Measurements from ENCODE around the gene FXYD2. TPM values are rescaled to one million over a fixed set of nuclear protein-coding genes. Genes with fewer than 3 reads are reported as not detected.

FXYD2 gene
- total RNA-seq, 1 donor from 2014 or later, result 1.3 TPM

GRCh38 chr11:117803896-117804295 lies 20.6 kb downstream of the FXYD2 start:
- no peak overlapping the region for H3K4me3 ChIP-seq
- no peak for DNase-seq
- H3K36me3 ChIP-seq, result no peaks in the 10 kb centered on the region
- TF ChIP-seq, protein P1, sequence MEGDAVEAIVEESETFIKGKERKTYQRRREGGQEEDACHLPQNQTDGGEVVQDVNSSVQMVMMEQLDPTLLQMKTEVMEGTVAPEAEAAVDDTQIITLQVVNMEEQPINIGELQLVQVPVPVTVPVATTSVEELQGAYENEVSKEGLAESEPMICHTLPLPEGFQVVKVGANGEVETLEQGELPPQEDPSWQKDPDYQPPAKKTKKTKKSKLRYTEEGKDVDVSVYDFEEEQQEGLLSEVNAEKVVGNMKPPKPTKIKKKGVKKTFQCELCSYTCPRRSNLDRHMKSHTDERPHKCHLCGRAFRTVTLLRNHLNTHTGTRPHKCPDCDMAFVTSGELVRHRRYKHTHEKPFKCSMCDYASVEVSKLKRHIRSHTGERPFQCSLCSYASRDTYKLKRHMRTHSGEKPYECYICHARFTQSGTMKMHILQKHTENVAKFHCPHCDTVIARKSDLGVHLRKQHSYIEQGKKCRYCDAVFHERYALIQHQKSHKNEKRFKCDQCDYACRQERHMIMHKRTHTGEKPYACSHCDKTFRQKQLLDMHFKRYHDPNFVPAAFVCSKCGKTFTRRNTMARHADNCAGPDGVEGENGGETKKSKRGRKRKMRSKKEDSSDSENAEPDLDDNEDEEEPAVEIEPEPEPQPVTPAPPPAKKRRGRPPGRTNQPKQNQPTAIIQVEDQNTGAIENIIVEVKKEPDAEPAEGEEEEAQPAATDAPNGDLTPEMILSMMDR (IDR thresholded peaks at IDR 0.05; ENCODE audit: borderline replicate concordance), result no peak
- H3K27me3 ChIP-seq (ENCODE audit: low read depth), result peaks cover 15% of the 10 kb centered on the region
- no peaks in the 10 kb centered on the region for H3K9me3 ChIP-seq (replicated peaks)
- peaks cover 11% of the 10 kb centered on the region for H3K4me1 ChIP-seq
- no peak overlapping the region for H3K27ac ChIP-seq (replicated peaks)
- intact Hi-C loops (cut with micrococcal nuclease), result loop anchor here (10.0 kb wide), 1 partner anchor 251 kb away; no protein-coding TSS in a partner anchor

DNA sequence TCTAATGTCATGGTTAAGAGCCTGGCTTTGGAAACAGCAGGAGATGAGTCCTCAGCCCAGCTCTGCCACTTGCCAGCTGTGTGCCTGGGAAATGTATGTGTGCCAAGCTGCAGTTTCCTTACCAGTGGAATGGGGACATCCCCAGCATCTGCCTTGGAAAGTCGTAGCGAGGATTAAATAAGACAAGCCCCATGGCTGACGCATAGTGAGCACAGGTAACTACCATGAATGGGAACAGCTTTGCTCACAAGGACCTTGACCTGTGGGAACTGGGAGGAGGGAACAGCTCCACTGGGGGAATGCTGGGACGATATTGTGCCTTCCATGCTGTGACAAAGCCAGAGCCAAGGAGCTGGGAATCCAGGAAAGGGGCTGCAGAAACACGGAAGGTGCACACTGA lies 24.9 kb downstream of the FXYD2 start:
- H3K27ac ChIP-seq (replicated peaks), result no peak overlapping the region
- intact Hi-C loops (cut with micrococcal nuclease), result loop anchor here (10.0 kb wide), 1 partner anchor 255 kb away; no protein-coding TSS in a partner anchor
- peaks cover 21% of the 10 kb centered on the region for H3K4me1 ChIP-seq
- H3K27me3 ChIP-seq (ENCODE audit: low read depth), result peaks cover 35% of the 10 kb centered on the region
- DNase-seq, result no peak
- no peaks in the 10 kb centered on the region for H3K36me3 ChIP-seq
- TF ChIP-seq, protein P1 (IDR thresholded peaks at IDR 0.05; ENCODE audit: borderline replicate concordance), result no peak
- no peak overlapping the region for H3K4me3 ChIP-seq
- H3K9me3 ChIP-seq (replicated peaks), result no peaks in the 10 kb centered on the region

DNA sequence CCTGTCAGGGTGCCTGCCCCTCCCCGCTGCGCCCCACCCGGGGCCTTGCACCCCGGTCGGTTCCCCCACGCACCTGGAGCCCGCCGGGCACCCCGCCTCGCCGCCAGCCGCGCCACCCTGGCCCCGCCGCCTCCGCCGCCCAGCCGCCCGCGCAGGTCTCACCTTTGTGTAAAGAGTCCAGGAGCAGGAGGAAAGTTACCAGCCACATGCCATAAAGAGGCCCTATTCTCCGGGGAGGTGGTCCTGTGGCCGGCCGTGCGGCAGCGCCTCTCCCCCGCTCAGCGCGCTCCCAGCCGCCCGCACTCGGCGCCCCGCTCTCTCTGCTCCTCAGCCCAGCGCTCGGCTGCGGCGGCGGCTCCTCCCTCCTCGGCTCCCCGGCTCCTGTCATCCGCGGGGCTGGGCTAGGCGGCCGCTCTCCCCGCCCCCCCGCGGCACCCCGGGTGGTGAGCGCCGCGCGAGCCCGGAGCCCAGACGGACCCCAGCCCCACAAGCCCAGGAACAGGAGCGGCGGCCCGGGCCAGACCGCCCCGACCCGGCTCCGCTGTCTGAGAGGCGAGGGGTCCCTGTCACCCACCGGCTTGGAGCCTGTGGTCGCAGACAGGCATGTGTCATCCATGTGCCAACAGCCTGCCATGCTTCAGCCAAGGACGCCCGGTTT lies 27.5 kb downstream of the FXYD2 start, which contains the start of gene DSCAML1:
Gene DSCAML1, minus strand, starts transcription at position 345 of the 658 bp plus-strand sequence. Its CDS starts 137 bp downstream, at position 208.
- H3K4me1 ChIP-seq, result peaks cover 21% of the 10 kb centered on the region
- H3K36me3 ChIP-seq, result no peaks in the 10 kb centered on the region
- intact Hi-C loops (cut with micrococcal nuclease), result no loop called here
- TF ChIP-seq, protein P1 (IDR thresholded peaks at IDR 0.05; ENCODE audit: borderline replicate concordance), result no peak
- DNase-seq, result no peak
- H3K9me3 ChIP-seq (replicated peaks), result no peaks in the 10 kb centered on the region
- H3K4me3 ChIP-seq, result peak within 1 kb of the TSS; percentile 60
- H3K27me3 ChIP-seq (ENCODE audit: low read depth), result peaks cover 57% of the 10 kb centered on the region
- H3K27ac ChIP-seq (replicated peaks), result no peak within 1 kb of the TSS

- intact Hi-C loops (cut with micrococcal nuclease), result no loop called here
- no peaks in the 10 kb centered on the region for H3K9me3 ChIP-seq (replicated peaks)
- no peaks in the 10 kb centered on the region for H3K36me3 ChIP-seq
- peaks cover 57% of the 10 kb centered on the region for H3K27me3 ChIP-seq (ENCODE audit: low read depth)
- TF ChIP-seq, protein P1 (IDR thresholded peaks at IDR 0.05; ENCODE audit: borderline replicate concordance), result no peak
- H3K4me3 ChIP-seq, result peak overlapping the region; percentile 60
- no peak overlapping the region for H3K27ac ChIP-seq (replicated peaks)
- no peak for DNase-seq
- H3K4me1 ChIP-seq, result peaks cover 21% of the 10 kb centered on the region
These were observed 28.1 kb downstream of the FXYD2 start for GRCh38 chr11:117796456-117796871.

DNA sequence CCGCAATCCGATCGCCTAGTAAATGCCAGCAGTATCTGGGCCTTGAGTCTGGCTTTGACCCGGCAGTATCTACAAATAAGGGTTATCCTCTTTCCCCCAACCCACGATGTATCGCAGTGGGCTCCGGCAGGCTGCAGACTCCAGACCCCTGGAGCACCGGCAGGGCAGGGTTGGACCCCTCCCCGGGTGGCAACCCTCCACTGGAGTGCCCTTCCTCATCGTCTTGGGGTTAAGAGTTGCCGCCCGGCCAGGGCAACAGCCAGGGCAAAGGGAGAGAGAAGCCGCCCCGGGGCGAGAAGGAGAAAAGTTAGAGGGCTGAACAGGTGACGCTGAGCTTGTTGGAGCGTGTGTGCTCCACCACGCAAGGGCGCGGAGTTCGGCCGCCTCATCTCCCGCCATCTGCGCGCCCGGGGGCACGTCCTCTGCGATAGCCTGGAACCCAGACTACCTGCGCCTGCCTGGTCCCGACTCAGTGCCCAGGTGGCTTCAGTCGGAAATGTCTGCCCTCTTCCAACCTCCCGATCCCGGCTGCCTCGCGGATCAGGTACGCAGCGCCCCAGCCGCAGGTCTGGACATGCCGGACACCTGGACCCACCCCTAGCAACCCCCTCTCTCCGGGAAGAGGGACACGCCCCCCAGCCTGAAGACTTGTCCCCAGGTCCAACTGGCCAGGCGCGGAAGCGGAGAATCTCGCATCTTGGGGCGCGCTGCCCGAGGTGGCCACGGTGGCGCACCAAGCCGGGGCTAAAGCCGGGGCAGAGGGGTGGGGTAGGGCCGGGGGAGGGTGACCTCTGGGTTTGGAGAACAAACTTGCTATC lies 28.7 kb downstream of the FXYD2 start:
- H3K4me1 ChIP-seq, result peaks cover 21% of the 10 kb centered on the region
- TF ChIP-seq, protein P1 (IDR thresholded peaks at IDR 0.05; ENCODE audit: borderline replicate concordance), result no peak
- DNase-seq, result no peak
- peaks cover 57% of the 10 kb centered on the region for H3K27me3 ChIP-seq (ENCODE audit: low read depth)
- H3K27ac ChIP-seq (replicated peaks), result no peak overlapping the region
- H3K9me3 ChIP-seq (replicated peaks), result no peaks in the 10 kb centered on the region
- H3K4me3 ChIP-seq, result peak overlapping the region; percentile 60
- intact Hi-C loops (cut with micrococcal nuclease), result no loop called here
- no peaks in the 10 kb centered on the region for H3K36me3 ChIP-seq

Measured in left ventricle myocardium inferior (tissue), 1 donor.